Suprapubic skin (tissue), 4 donors: ENCODE data around the gene PIK3R3. TPM values are rescaled to one million over a fixed set of nuclear protein-coding genes. Genes with fewer than 3 reads are reported as not detected.
"Not testable (repeated sequence)": the region's sequence is repeated elsewhere in the genome, so short reads cannot be mapped to it uniquely, and the experiment has no call there.

Source experiments
- DNase-seq, 2 donors: peaks; one replicate each; pipeline ENCODE4 v3.0.0-alpha.2; 2019; ENCODE audit warnings: low spot score in 2 of 2
- H3K27ac ChIP-seq: fragments of 200-600 bp; sonication (generic); one replicate; pipeline ENCODE4 v1.5.1; 2019
- H3K27me3 ChIP-seq: fragments of 200-600 bp; sonication (generic); one replicate; pipeline ENCODE4 v1.5.1; 2019
- H3K36me3 ChIP-seq: fragments of 200-600 bp; sonication (generic); one replicate; pipeline ENCODE4 v1.5.1; 2019
- H3K4me1 ChIP-seq: fragments of 200-600 bp; sonication (generic); one replicate; pipeline ENCODE4 v1.5.1; 2019
- H3K4me3 ChIP-seq: fragments of 200-600 bp; sonication (generic); one replicate; pipeline ENCODE4 v1.5.1; 2019; ENCODE audit warnings: mild to moderate bottlenecking
- H3K9me3 ChIP-seq: fragments of 200-600 bp; sonication (generic); one replicate; pipeline ENCODE4 v1.5.1; 2019
- CTCF ChIP-seq, 2 donors: fragments of 200-600 bp in 1 of 2; fragments of 450-650 bp in 1 of 2; sonication (generic) in 1 of 2; IDR thresholded peaks; one replicate each; pipeline ENCODE4 v1.5.1; 2016 to 2019; ENCODE audit warnings: antibody characterized with exemption in 2 of 2, mild to moderate bottlenecking in 1 of 2, moderate library complexity in 1 of 2
- EP300 ChIP-seq: sonication (generic); formaldehyde crosslinking; IDR thresholded peaks from one replicate; pipeline ENCODE4 v1.6.1; 2017; ENCODE audit warnings: antibody characterized with exemption
- POLR2A ChIP-seq, 2 donors: fragments of 450-650 bp; IDR thresholded peaks; one replicate each; pipeline ENCODE4 v1.6.1; 2017; ENCODE audit warnings: antibody characterized with exemption in 2 of 2, mild to moderate bottlenecking in 2 of 2, moderate library complexity in 2 of 2
- POLR2AphosphoS5 ChIP-seq, 3 donors: sonication (generic); formaldehyde crosslinking; IDR thresholded peaks; one replicate each; pipeline ENCODE4 v1.6.1; 2017; ENCODE audit warnings: antibody characterized with exemption in 3 of 3
- WGBS: methylation state at CpG from one replicate; pipeline ENCODE4 v1.1.5; 2018; 5-methylcytosine and 5-hydroxymethylcytosine counted together
- total RNA-seq, 4 donors: library from RNA; depleted of rRNA; stranded (reverse); fragments of >200 nt; gene quantifications; one replicate each; pipeline ENCODE4 v1.1.0, GENCODE V29; 2016

Gene PIK3R3
- total RNA-seq, 4 donors from 2014 or later, result 6.1 to 16.5 (median 11.2) TPM

- H3K27me3 ChIP-seq, result no peaks in the 10 kb centered on the region
- no peak for DNase-seq
- H3K4me1 ChIP-seq, result no peaks in the 10 kb centered on the region
- H3K27ac ChIP-seq, result no peak overlapping the region
- WGBS, result 71% methylated on average over 4 of the region's 4 CpGs
- TF ChIP-seq POLR2A (IDR thresholded peaks at IDR 0.05), result no peak
- no peak for TF ChIP-seq CTCF (IDR thresholded peaks at IDR 0.05)
- no peak for TF ChIP-seq POLR2AphosphoS5 (IDR thresholded peaks at IDR 0.05)
- TF ChIP-seq EP300, result no peak
- no peaks in the 10 kb centered on the region for H3K36me3 ChIP-seq
- no peak overlapping the region for H3K4me3 ChIP-seq
- no peaks in the 10 kb centered on the region for H3K9me3 ChIP-seq
These were observed 37.9 kb downstream of the PIK3R3 start for GRCh38 chr1:46094471-46095005.

- not testable (repeated sequence) for H3K27ac ChIP-seq
These were observed 38.6 kb downstream of the PIK3R3 start for GRCh38 chr1:46093832-46094231.

GRCh38 chr1:46087891-46088290, 44.5 kb downstream of the PIK3R3 start:
- H3K36me3 ChIP-seq, result no peaks in the 10 kb centered on the region
- no peaks in the 10 kb centered on the region for H3K27me3 ChIP-seq
- DNase-seq, result no peak
- no peaks in the 10 kb centered on the region for H3K9me3 ChIP-seq
- H3K4me3 ChIP-seq, result no peak overlapping the region
- TF ChIP-seq CTCF (IDR thresholded peaks at IDR 0.05) (no peak), EP300 (no peak)
- 97% methylated on average over 1 of the region's 1 CpG for WGBS
- H3K27ac ChIP-seq, result no peak overlapping the region
- no peaks in the 10 kb centered on the region for H3K4me1 ChIP-seq

More at GRCh38 chr1:46093832-46094231, 38.6 kb downstream of the PIK3R3 start:
- DNase-seq, H3K9me3 ChIP-seq, H3K4me3 ChIP-seq, H3K36me3 ChIP-seq, H3K4me1 ChIP-seq, H3K27me3 ChIP-seq: not testable (repeated sequence)
- 91% methylated on average over 4 of the region's 4 CpGs for WGBS

- Histone ChIP-seq H3K4me1 (no peaks in the 10 kb centered on the region), H3K36me3 (no peaks in the 10 kb centered on the region), H3K27me3 (no peaks in the 10 kb centered on the region), H3K4me3 (no peak overlapping the region), H3K9me3 (no peaks in the 10 kb centered on the region), H3K27ac (no peak overlapping the region)
- no peak for TF ChIP-seq POLR2AphosphoS5 (IDR thresholded peaks at IDR 0.05)
- no peak for TF ChIP-seq EP300
- no peak for TF ChIP-seq CTCF (IDR thresholded peaks at IDR 0.05)
- no peak for TF ChIP-seq POLR2A (IDR thresholded peaks at IDR 0.05)
- DNase-seq, result no peak
- 88% methylated on average over 5 of the region's 5 CpGs for WGBS
These were observed 45.9 kb downstream of the PIK3R3 start for GRCh38 chr1:46086576-46086975.

- no peak for DNase-seq
- 91% methylated on average over 1 of the region's 1 CpG for WGBS
- Histone ChIP-seq H3K4me3 (no peak overlapping the region), H3K36me3 (no peaks in the 10 kb centered on the region), H3K4me1 (no peaks in the 10 kb centered on the region), H3K27ac (no peak overlapping the region), H3K9me3 (no peaks in the 10 kb centered on the region), H3K27me3 (no peaks in the 10 kb centered on the region)
- no peak for TF ChIP-seq POLR2AphosphoS5 (IDR thresholded peaks at IDR 0.05)
- no peak for TF ChIP-seq EP300
- no peak for TF ChIP-seq POLR2A (IDR thresholded peaks at IDR 0.05)
- TF ChIP-seq CTCF (IDR thresholded peaks at IDR 0.05), result no peak
These were observed 47.6 kb downstream of the PIK3R3 start for GRCh38 chr1:46084553-46085451.
